Stimulated activated CD4-positive, alpha-beta T cell treated with anti-CD3 and anti-CD28 coated beads, Interleukin-1b, Interleukin-23, amount 100 ng/mL, for 1 hour (primary cell): Measurements from ENCODE around the gene DCST1.

ENCODE experiments used
- DNase-seq, 2 donors: peaks; one replicate each; pipeline ENCODE4 v3.0.0-alpha.2; 2020; ENCODE audit warnings: low read depth in 2 of 2

The DCST1 gene

GRCh38 chr1:155091071-155092051 lies 57.7 kb downstream of the DCST1 start:
- peak; percentile 56 to 70 for DNase-seq

GRCh38 chr1:155092131-155092530 lies 58.5 kb downstream of the DCST1 start:
- no peak for DNase-seq

GRCh38 chr1:155092641-155093040 lies 59.0 kb downstream of the DCST1 start:
- DNase-seq, result no peak

GRCh38 chr1:155093911-155094621 lies 60.4 kb downstream of the DCST1 start:
- DNase-seq, result no peak

DNA sequence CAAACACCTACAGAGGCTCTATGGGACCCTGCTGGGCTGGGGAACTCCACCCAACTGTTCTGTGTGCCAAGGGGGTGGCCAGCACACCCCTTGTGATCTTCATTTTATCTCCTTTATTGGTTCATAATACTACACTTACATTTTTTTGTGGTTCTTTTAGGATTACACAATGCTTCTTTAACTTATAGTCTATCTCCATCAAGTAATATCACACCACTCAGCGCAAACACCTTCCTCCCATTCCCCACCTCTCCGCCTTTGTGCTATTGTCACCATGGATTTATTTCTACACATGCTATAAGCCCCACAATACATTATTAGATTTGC lies 61.0 kb downstream of the DCST1 start:
- no peak for DNase-seq

DNA sequence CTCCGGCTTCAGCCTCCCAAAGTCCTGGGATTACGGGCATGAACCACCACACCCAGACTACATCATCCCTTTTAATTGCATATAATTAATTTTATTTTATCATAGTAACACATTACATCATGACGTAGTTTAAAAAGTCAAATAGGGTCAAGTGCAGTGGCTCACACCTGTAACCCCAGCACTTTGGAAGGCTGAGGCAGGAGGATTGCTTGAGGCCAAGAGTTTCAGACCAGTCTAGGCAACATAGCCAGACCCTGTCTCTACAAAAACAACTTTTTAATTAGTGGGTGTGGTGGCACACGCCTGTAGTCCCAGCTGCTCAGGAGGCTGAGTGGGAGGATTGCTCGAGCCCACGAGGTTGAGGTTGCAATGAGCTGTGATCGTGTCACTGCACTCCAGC lies 65.7 kb downstream of the DCST1 start:
- no peak for DNase-seq
